NCI-H526 (cell line): ENCODE measurements around the gene CTNNA1.
A peak's percentile ranks its signal among the peaks of the same experiment; 100 is the strongest.

Experiments
- DNase-seq, 2 experiments: peaks; one replicate each; lab custom pipeline; 2025; lab: John Stamatoyannopoulos, UW

The CTNNA1 gene

DNA sequence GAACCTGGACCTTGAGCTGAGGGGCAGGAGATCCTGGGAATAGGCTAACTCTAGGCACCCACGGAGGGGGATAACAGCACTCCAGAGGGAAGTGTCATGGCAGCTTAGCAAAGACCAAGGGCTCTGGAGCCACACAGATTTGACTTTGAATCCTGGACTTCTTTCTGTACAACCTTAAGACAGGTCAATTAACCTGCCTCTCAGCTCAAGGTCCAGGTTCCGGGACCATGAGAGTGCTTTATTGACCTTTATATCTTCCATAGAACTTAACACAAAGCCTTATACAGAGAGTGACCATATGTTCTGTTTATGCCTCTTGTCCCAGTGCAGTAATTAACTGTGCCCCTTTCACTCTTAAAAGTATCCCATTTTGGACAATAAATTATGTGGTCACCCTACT is 212.4 kb downstream of the CTNNA1 start:
- no peak for DNase-seq

DNA sequence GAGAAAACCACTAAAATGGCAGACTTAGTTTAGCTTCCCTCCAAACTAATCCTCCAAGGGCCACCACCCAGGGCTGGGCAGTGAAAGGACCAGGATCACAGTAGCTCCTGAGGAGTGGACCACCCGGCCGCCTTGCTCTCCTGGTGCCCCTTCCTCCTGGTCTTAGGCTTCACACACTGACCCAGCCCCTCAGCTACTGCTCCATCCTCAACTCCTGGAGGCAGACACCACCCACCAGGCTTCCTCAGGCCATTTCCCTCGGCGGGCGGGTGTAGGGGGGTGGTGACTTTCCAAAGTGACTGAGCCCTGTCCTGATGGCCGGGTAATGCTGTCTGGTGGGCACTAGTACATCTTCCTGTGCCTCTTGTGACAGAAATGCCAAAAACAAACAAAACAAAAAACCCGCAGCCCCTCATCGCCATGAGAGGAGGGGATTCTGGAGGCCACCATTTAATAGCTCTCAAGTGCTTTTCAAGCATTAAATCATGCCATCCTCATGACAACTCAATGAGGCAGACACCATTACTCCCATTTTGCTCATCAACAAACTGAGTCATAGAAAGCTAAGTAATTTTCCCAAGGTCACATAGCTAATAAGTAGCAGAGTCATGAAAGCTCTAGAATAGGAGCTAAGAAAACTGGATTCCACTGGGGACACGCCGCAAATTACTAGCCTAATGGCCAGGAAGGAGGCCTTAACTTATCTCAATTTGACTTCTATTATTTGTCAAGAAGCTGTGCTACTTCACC is 213.2 kb downstream of the CTNNA1 start:
- no peak for DNase-seq

DNA sequence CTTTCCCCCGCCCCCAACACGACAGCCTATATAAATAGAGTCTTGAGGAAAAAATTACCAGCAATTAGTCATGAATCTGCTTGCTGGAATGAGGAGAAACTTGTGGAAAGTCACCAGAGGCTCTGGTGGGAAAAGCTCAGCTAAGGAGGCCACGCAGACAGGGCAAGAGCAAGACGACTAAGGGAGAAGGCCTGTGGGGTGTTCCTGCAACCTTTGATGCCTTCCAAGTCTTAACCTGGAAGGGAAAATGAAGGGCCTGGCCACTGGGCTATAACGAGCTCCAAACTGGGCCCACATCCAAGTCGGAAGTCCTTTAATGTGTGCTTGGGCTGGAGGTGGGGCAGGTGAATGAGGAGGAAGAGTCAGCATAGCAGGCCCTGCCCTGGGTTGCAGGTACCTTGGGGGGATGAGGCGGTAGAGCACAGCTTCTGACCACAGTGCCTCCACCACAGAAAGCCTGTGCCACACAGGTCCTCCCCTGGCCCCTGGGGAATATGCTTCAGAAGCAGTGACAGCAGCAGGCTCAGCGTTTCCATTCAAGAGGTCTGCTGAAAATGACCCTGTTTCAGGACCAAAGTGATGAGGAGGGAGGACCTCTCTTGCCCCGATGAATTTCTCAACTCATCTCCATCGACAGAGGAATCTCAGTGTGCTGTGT is 214.7 kb downstream of the CTNNA1 start:
- no peak for DNase-seq

GRCh38 chr5:138968601-138969000 is 215.4 kb downstream of the CTNNA1 start:
- DNase-seq = no peak

DNA sequence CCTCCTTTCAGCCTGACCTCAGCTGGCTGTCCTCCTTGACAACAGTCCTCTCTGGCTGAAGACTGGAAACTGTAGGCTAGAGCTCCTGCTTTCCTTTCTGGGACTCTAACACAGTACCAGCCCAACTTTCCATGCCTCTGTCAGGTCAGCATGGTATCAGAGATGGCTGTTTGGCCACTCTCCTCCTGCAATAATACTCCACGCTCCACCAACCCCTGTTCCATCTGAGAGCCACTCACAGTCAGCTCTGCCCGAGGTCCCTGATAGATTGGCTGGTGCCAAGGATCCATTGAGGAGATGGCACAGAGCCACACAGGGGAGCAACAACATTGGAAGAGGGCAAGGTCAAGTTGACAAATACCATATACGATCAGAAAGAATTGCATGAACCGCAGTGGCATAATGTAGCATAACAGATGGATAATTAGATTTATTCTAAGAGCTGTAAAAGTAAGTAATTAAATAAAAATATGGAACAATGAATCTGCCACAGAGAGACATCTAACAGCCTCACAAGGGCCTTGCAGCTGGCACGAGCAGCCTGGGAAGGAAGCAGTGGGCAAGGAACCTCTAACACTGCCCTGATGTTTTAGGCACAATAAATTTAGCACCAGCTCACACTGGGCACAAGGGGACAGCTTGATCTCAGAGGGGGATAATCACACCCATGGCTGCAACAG is 216.2 kb downstream of the CTNNA1 start:
- no peak for DNase-seq

GRCh38 chr5:138972230-138972629 is 219.0 kb downstream of the CTNNA1 start:
- no peak for DNase-seq

GRCh38 chr5:138972836-138973235 is 219.6 kb downstream of the CTNNA1 start:
- peak in 1 of 2 experiments; percentile 26 for DNase-seq

GRCh38 chr5:138974227-138975063 is 221.2 kb downstream of the CTNNA1 start:
- DNase-seq = no peak

GRCh38 chr5:138975098-138975847 is 222.0 kb downstream of the CTNNA1 start:
- DNase-seq = no peak

- DNase-seq = no peak
Observed at GRCh38 chr5:138978080-138978479, 224.9 kb downstream of the CTNNA1 start.

DNA sequence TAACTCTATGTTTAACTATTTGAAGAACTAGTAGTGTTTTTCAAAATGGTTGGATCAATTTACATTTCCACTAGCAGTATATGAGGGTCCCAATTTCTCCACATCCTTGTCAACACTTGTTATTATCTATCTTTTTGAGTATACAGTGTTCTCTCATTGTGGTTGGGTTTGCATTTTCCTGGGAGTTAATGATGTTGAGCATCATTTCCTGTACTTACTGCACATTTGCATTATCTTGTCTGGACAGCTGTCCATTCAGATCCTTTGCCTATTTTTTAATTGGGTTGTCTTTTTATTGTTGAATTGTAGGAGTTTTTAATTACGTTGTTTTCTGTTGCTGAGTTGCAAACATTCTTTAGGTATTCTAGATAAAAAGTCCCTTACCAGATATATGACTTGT is 225.4 kb downstream of the CTNNA1 start:
- DNase-seq = no peak

DNA sequence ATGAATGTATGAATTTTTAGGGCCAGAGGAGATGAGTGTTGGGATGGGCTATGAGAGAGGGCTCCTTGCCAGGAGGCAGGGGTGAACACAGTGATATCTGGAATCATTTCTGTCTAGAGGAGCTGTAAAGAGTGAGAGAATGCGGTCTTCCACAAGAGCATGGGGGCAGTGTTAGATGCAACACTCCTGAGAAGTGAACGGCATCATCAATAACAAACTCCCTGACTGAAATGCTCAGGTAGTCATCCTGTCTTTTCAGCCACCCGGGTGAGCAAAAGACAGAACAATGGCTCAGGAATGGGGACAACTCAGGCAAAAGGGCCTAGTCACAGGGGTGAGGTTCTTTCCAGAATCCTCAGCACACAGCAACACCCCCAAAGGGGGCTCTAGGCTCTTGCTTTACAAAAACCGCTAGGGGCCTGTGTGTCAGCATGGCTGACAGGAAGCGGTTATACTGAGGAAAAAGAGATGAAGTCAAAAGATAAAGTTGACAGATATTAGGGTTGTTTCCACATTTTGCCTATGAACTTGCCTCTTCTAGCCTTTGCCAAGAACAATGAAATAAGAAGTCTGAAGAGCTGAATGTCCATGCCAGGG is 226.6 kb downstream of the CTNNA1 start:
- no peak for DNase-seq

GRCh38 chr5:138980441-138980840 is 227.2 kb downstream of the CTNNA1 start:
- no peak for DNase-seq

- no peak for DNase-seq
Observed at GRCh38 chr5:138981131-138981530, 227.9 kb downstream of the CTNNA1 start.

- DNase-seq = no peak
Observed at GRCh38 chr5:138981586-138981985, 228.4 kb downstream of the CTNNA1 start.

- no peak for DNase-seq
Observed at GRCh38 chr5:138983984-138984383, 230.8 kb downstream of the CTNNA1 start.
